HEK293 (cell line): ENCODE measurements around the gene TBC1D8.

Source experiments
- CTCF ChIA-PET: fragments of 350-600 bp; formaldehyde crosslinking; extraction: SDS; loops from one replicate; lab custom pipeline; 2021; ENCODE audit warnings: antibody characterized with exemption; lab: Yijun Ruan, JAX
- POLR2A ChIA-PET: fragments of 300-600 bp; formaldehyde crosslinking; extraction: SDS; loops from one replicate; lab custom pipeline; 2020; ENCODE audit warnings: antibody characterized with exemption, inconsistent platforms; lab: Yijun Ruan, JAX
- H3K27ac ChIP-seq: fragments of 200-500 bp; sonication (Bioruptor generic); 2 replicates; pipeline ENCODE4 v1.5.1; 2014; ENCODE audit warnings: low read depth, low read length, control low read depth, inconsistent platforms; ENCODE audit errors: extremely low read depth
- H3K36me3 ChIP-seq, 2 experiments: fragments of 200-500 bp in 1 of 2; sonication (Bioruptor generic) in 1 of 2; 1 replicate in 1 of 2; 2 replicates in 1 of 2; pipeline ENCODE4 v1.5.1; 2014 to 2017; ENCODE audit warnings: inconsistent platforms in 2 of 2, low read length in 2 of 2; ENCODE audit not compliant: control insufficient read depth in 2 of 2, insufficient read depth in 1 of 2
- H3K4me1 ChIP-seq: fragments of 200-500 bp; sonication (Bioruptor generic); 2 replicates; pipeline ENCODE4 v1.5.1; 2014; ENCODE audit warnings: mild to moderate bottlenecking, low read length, inconsistent platforms; ENCODE audit not compliant: control insufficient read depth, insufficient read depth
- H3K4me3 ChIP-seq: 2 replicates; pipeline ENCODE4 v1.5.1; 2011; ENCODE audit warnings: low read depth, mild to moderate bottlenecking, control low read depth, low read length, moderate library complexity
- H3K9me3 ChIP-seq: fragments of 200-500 bp; sonication (Bioruptor generic); 2 replicates; pipeline ENCODE4 v1.5.1; 2014; ENCODE audit warnings: low read depth, low read length, inconsistent platforms; ENCODE audit not compliant: control insufficient read depth, insufficient read depth
- BCL11A ChIP-seq: fragments of 450-650 bp; formaldehyde crosslinking; IDR thresholded peaks from 2 replicates; pipeline ENCODE4 v1.5.1; 2016; ENCODE audit warnings: low read depth, missing biosample characterization, missing genetic modification characterization
- CTCF ChIP-seq: fragments of 450-650 bp; formaldehyde crosslinking; IDR thresholded peaks from 2 replicates; pipeline ENCODE4 v1.5.1; 2016; ENCODE audit warnings: missing biosample characterization, missing genetic modification characterization
- HOXC10 ChIP-seq: sonication (generic); formaldehyde crosslinking; IDR thresholded peaks from 2 replicates; pipeline ENCODE4 v1.8.1; 2023; ENCODE audit warnings: mild to moderate bottlenecking, missing genetic modification reagents
- IKZF3 ChIP-seq: fragments of 450-650 bp; IDR thresholded peaks from 2 replicates; pipeline ENCODE4 v1.5.0; 2018; ENCODE audit warnings: missing biosample characterization, mild to moderate bottlenecking, missing genetic modification characterization, moderate library complexity
- KLF9 ChIP-seq: fragments of 450-650 bp; formaldehyde crosslinking; IDR thresholded peaks from 2 replicates; pipeline ENCODE4 v1.5.1; 2016; ENCODE audit warnings: missing biosample characterization, missing genetic modification characterization, low read depth
- PRDM6 ChIP-seq: fragments of 450-650 bp; formaldehyde crosslinking; IDR thresholded peaks from 2 replicates; pipeline ENCODE4 v1.5.1; 2017; ENCODE audit warnings: missing biosample characterization, missing genetic modification characterization
- RBAK ChIP-seq: fragments of 450-650 bp; formaldehyde crosslinking; IDR thresholded peaks from 2 replicates; pipeline ENCODE4 v1.5.1; 2016; ENCODE audit warnings: missing biosample characterization, missing genetic modification characterization
- SCRT2 ChIP-seq: fragments of 450-650 bp; formaldehyde crosslinking; IDR thresholded peaks from 2 replicates; pipeline ENCODE4 v1.5.1; 2016; ENCODE audit warnings: missing biosample characterization, missing genetic modification characterization
- ZBTB21 ChIP-seq: fragments of 450-650 bp; formaldehyde crosslinking; IDR thresholded peaks from 2 replicates; pipeline ENCODE4 v1.5.1; 2017; ENCODE audit warnings: missing biosample characterization, missing genetic modification characterization
- ZBTB7A ChIP-seq: fragments of 450-650 bp; formaldehyde crosslinking; IDR thresholded peaks from 2 replicates; pipeline ENCODE4 v1.5.1; 2016; ENCODE audit warnings: low read depth, missing biosample characterization, missing genetic modification characterization
- ZFP69B ChIP-seq: fragments of 450-650 bp; formaldehyde crosslinking; IDR thresholded peaks from 2 replicates; pipeline ENCODE4 v1.5.1; 2016; ENCODE audit warnings: missing biosample characterization, missing genetic modification characterization
- ZNF112 ChIP-seq: fragments of 450-650 bp; formaldehyde crosslinking; IDR thresholded peaks from 2 replicates; pipeline ENCODE4 v1.5.0; 2017; ENCODE audit warnings: missing biosample characterization, missing genetic modification characterization
- ZNF121 ChIP-seq: fragments of 450-650 bp; formaldehyde crosslinking; IDR thresholded peaks from 2 replicates; pipeline ENCODE4 v1.5.1; 2016; ENCODE audit warnings: missing biosample characterization, missing genetic modification characterization
- ZNF140 ChIP-seq: fragments of 450-650 bp; formaldehyde crosslinking; IDR thresholded peaks from 2 replicates; pipeline ENCODE4 v1.5.1; 2016; ENCODE audit warnings: missing biosample characterization, missing genetic modification characterization
- ZNF155 ChIP-seq: fragments of 450-650 bp; formaldehyde crosslinking; IDR thresholded peaks from 2 replicates; pipeline ENCODE4 v1.5.1; 2016; ENCODE audit warnings: missing biosample characterization, missing genetic modification characterization
- ZNF175 ChIP-seq: fragments of 450-650 bp; formaldehyde crosslinking; IDR thresholded peaks from 2 replicates; pipeline ENCODE4 v1.5.1; 2016; ENCODE audit warnings: missing biosample characterization, missing genetic modification characterization
- ZNF211 ChIP-seq: fragments of 450-650 bp; formaldehyde crosslinking; IDR thresholded peaks from 2 replicates; pipeline ENCODE4 v1.5.1; 2016; ENCODE audit warnings: low read depth, missing biosample characterization, missing genetic modification characterization
- ZNF221 ChIP-seq: fragments of 450-650 bp; formaldehyde crosslinking; IDR thresholded peaks from 2 replicates; pipeline ENCODE4 v1.5.1; 2017; ENCODE audit warnings: missing biosample characterization, missing genetic modification characterization, borderline replicate concordance
- ZNF223 ChIP-seq: fragments of 450-650 bp; formaldehyde crosslinking; IDR thresholded peaks from 2 replicates; pipeline ENCODE4 v1.5.1; 2016; ENCODE audit warnings: missing biosample characterization, missing genetic modification characterization
- ZNF302 ChIP-seq: fragments of 450-650 bp; formaldehyde crosslinking; IDR thresholded peaks from 2 replicates; pipeline ENCODE4 v1.5.1; 2016; ENCODE audit warnings: missing biosample characterization, missing genetic modification characterization, low read depth
- ZNF394 ChIP-seq: fragments of 450-650 bp; formaldehyde crosslinking; IDR thresholded peaks from 2 replicates; pipeline ENCODE4 v1.5.1; 2016; ENCODE audit warnings: missing biosample characterization, missing genetic modification characterization, mild to moderate bottlenecking, moderate library complexity, borderline replicate concordance
- ZNF416 ChIP-seq: fragments of 450-650 bp; formaldehyde crosslinking; IDR thresholded peaks from 2 replicates; pipeline ENCODE4 v1.5.1; 2016; ENCODE audit warnings: missing biosample characterization, missing genetic modification characterization
- ZNF426 ChIP-seq: fragments of 450-650 bp; formaldehyde crosslinking; IDR thresholded peaks from 2 replicates; pipeline ENCODE4 v1.5.1; 2017; ENCODE audit warnings: missing biosample characterization, missing genetic modification characterization, mild to moderate bottlenecking, inconsistent platforms, moderate library complexity
- ZNF560 ChIP-seq: fragments of 450-650 bp; formaldehyde crosslinking; IDR thresholded peaks from 2 replicates; pipeline ENCODE4 v1.5.1; 2017; ENCODE audit warnings: missing biosample characterization, missing genetic modification characterization, borderline replicate concordance
- ZNF664 ChIP-seq: fragments of 450-650 bp; formaldehyde crosslinking; IDR thresholded peaks from 2 replicates; pipeline ENCODE4 v1.5.1; 2016; ENCODE audit warnings: missing biosample characterization, missing genetic modification characterization
- ZNF747 ChIP-seq: fragments of 450-650 bp; formaldehyde crosslinking; IDR thresholded peaks from 2 replicates; pipeline ENCODE4 v1.5.1; 2016; ENCODE audit warnings: missing biosample characterization, missing genetic modification characterization
- ZNF791 ChIP-seq: fragments of 450-650 bp; formaldehyde crosslinking; IDR thresholded peaks from 2 replicates; pipeline ENCODE4 v1.5.1; 2016; ENCODE audit warnings: missing biosample characterization, missing genetic modification characterization
- ZNF837 ChIP-seq: fragments of 450-650 bp; formaldehyde crosslinking; IDR thresholded peaks from 2 replicates; pipeline ENCODE4 v1.5.1; 2016; ENCODE audit warnings: missing biosample characterization, missing genetic modification characterization
- ZSCAN4 ChIP-seq: fragments of 450-650 bp; formaldehyde crosslinking; IDR thresholded peaks from 2 replicates; pipeline ENCODE4 v1.5.1; 2017; ENCODE audit warnings: missing biosample characterization, missing genetic modification characterization
- TF ChIP-seq, protein P1 (sequence below): fragments of 450-650 bp; formaldehyde crosslinking; IDR thresholded peaks from 2 replicates; pipeline ENCODE4 v1.5.1; 2016; ENCODE audit warnings: missing biosample characterization, missing genetic modification characterization, low read depth

TBC1D8 gene

GRCh38 chr2:101147062-101147461 is 4.1 kb downstream of the TBC1D8 start:
- Histone ChIP-seq H3K4me1 (peaks cover 7% of the 10 kb centered on the region; the same call in 1 of the 2 replicates), H3K9me3 (peaks cover 2% of the 10 kb centered on the region; the same call in 1 of the 2 replicates), H3K27ac (no peak overlapping the region), H3K36me3 (no peaks in the 10 kb centered on the region), H3K4me3 (no peak overlapping the region)
- TF ChIP-seq ZNF560 (tag by site-specific recombination) (no peak), ZNF112 (tag by site-specific recombination) (no peak), ZNF140 (tag by site-specific recombination) (no peak), ZNF664 (no peak), ZFP69B (tag by site-specific recombination) (no peak), KLF9 (tag by site-specific recombination) (no peak), IKZF3 (tag by site-specific recombination) (no peak), RBAK (tag by site-specific recombination) (no peak), HOXC10 (CRISPR knock-in tag) (no peak), ZNF211 (tag by site-specific recombination) (no peak), ZBTB21 (tag by site-specific recombination) (no peak), PRDM6 (tag by site-specific recombination) (no peak), ZNF223 (tag by site-specific recombination) (no peak)
- CTCF ChIA-PET = interaction anchor here (1.5 to 1.6 kb wide), 2 partner anchors 105 to 110 kb away, joined by 3 to 8 read pairs; partner anchors contain the start of gene CNOT11
- POLR2A ChIA-PET = no interaction called here

- ChIA-PET POLR2A (no interaction called here), CTCF (interaction anchor here (1.5 kb wide), 1 partner anchor 106 kb away, joined by 3 read pairs; the partner anchor contains the start of gene CNOT11)
- Histone ChIP-seq H3K36me3 (no peaks in the 10 kb centered on the region), H3K27ac (no peak overlapping the region), H3K4me1 (peaks cover 7% of the 10 kb centered on the region; the same call in 1 of the 2 replicates), H3K4me3 (no peak overlapping the region), H3K9me3 (peaks cover 2% of the 10 kb centered on the region; the same call in 1 of the 2 replicates)
- no peak for TF ChIP-seq ZSCAN4 (tag by site-specific recombination)
- TF ChIP-seq ZNF791 (tag by site-specific recombination) = no peak
- no peak for TF ChIP-seq ZNF426
- no peak for TF ChIP-seq ZNF175 (tag by site-specific recombination)
- no peak for TF ChIP-seq ZNF221 (tag by site-specific recombination)
- no peak for TF ChIP-seq ZNF121
- peak; percentile 72 for TF ChIP-seq SCRT2 (tag by site-specific recombination)
- TF ChIP-seq BCL11A (tag by site-specific recombination) = no peak
- TF ChIP-seq ZNF302 (tag by site-specific recombination) = no peak
- no peak for TF ChIP-seq ZNF416
- no peak for TF ChIP-seq ZNF394
- no peak for TF ChIP-seq ZBTB7A (tag by site-specific recombination)
- TF ChIP-seq ZNF140 (tag by site-specific recombination) = no peak
- TF ChIP-seq ZNF837 = no peak
- no peak for TF ChIP-seq CTCF (tag by site-specific recombination)
- no peak for TF ChIP-seq ZNF747 (tag by site-specific recombination)
- TF ChIP-seq, protein P1, sequence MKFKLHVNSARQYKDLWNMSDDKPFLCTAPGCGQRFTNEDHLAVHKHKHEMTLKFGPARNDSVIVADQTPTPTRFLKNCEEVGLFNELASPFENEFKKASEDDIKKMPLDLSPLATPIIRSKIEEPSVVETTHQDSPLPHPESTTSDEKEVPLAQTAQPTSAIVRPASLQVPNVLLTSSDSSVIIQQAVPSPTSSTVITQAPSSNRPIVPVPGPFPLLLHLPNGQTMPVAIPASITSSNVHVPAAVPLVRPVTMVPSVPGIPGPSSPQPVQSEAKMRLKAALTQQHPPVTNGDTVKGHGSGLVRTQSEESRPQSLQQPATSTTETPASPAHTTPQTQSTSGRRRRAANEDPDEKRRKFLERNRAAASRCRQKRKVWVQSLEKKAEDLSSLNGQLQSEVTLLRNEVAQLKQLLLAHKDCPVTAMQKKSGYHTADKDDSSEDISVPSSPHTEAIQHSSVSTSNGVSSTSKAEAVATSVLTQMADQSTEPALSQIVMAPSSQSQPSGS (tag by site-specific recombination) = peak; percentile 60; the same call in 1 of the 2 replicates
- no peak for TF ChIP-seq ZNF155 (tag by site-specific recombination)
Observed at GRCh38 chr2:101146535-101146934, 4.6 kb downstream of the TBC1D8 start.
